HepG2 (cell line): ENCODE data around the gene PGA4. TPM values are rescaled to one million over a fixed set of nuclear protein-coding genes. Genes with fewer than 3 reads are reported as not detected.
A peak's percentile ranks its signal among the peaks of the same experiment; 100 is the strongest.

Experiments
- ARNTL ChIP-seq: sonication (generic); formaldehyde crosslinking; IDR thresholded peaks from 2 replicates; pipeline ENCODE4 v1.4.0; 2020; ENCODE audit warnings: mild to moderate bottlenecking, missing genetic modification reagents
- ATF4 ChIP-seq, 2 experiments: fragments of 450-650 bp in 1 of 2; sonication (generic) in 1 of 2; formaldehyde crosslinking; IDR thresholded peaks; 2 replicates each; pipeline versions ENCODE4 v1.5.0 to v1.8.0; 2020 to 2022; ENCODE audit warnings: mild to moderate bottlenecking in 1 of 2, missing genetic modification reagents in 1 of 2
- ATM ChIP-seq: fragments of 450-650 bp; IDR thresholded peaks from 2 replicates; pipeline ENCODE4 v1.7.1; 2017; ENCODE audit warnings: mild to moderate bottlenecking, borderline replicate concordance
- HBP1 ChIP-seq: IDR thresholded peaks from 2 replicates; pipeline ENCODE4 v1.6.1; 2016; ENCODE audit warnings: low read depth, control low read depth
- HMG20B ChIP-seq: conservative IDR thresholded peaks from 2 replicates; pipeline ENCODE4 v1.6.1; 2016; ENCODE audit warnings: missing genetic modification reagents, missing compliant biosample characterization
- HOXA3 ChIP-seq: sonication (generic); formaldehyde crosslinking; IDR thresholded peaks from 2 replicates; pipeline ENCODE4 v1.5.0; 2020; ENCODE audit warnings: missing genetic modification reagents
- KLF16 ChIP-seq, 2 experiments: sonication (generic) in 1 of 2; formaldehyde crosslinking in 1 of 2; IDR thresholded peaks; 2 replicates each; pipeline versions ENCODE4 v1.6.1 to v1.8.0; 2016 to 2023; ENCODE audit warnings: missing genetic modification reagents in 2 of 2, missing compliant biosample characterization in 1 of 2
- NFATC3 ChIP-seq: sonication (generic); formaldehyde crosslinking; IDR thresholded peaks from 2 replicates; pipeline ENCODE4 v1.5.1; 2020; ENCODE audit warnings: mild to moderate bottlenecking, missing genetic modification reagents
- RBFOX2 ChIP-seq: fragments of 200-400 bp; formaldehyde crosslinking; IDR thresholded peaks from 2 replicates; pipeline ENCODE4 v1.6.1; 2017; ENCODE audit warnings: low read depth, mild to moderate bottlenecking, low read length
- TEAD2 ChIP-seq: sonication (generic); formaldehyde crosslinking; IDR thresholded peaks from 2 replicates; pipeline ENCODE4 v1.9.0; 2021; ENCODE audit warnings: missing genetic modification reagents
- TEAD3 ChIP-seq: optimal IDR thresholded peaks from 2 replicates; pipeline ENCODE3; 2016; ENCODE audit warnings: borderline replicate concordance
- ZBTB3 ChIP-seq: sonication (generic); formaldehyde crosslinking; IDR thresholded peaks from 2 replicates; pipeline ENCODE4 v1.4.0; 2020; ENCODE audit warnings: low read depth, mild to moderate bottlenecking, moderate library complexity, missing genetic modification reagents, borderline replicate concordance
- ZNF20 ChIP-seq: sonication (generic); formaldehyde crosslinking; IDR thresholded peaks from 2 replicates; pipeline ENCODE4 v1.4.0; 2020; ENCODE audit warnings: mild to moderate bottlenecking, moderate library complexity, missing genetic modification reagents
- ZNF281 ChIP-seq: sonication (generic); formaldehyde crosslinking; IDR thresholded peaks from 2 replicates; pipeline ENCODE4 v1.4.0; 2020; ENCODE audit warnings: missing genetic modification reagents, borderline replicate concordance
- ZNF496 ChIP-seq: sonication (generic); formaldehyde crosslinking; IDR thresholded peaks from 2 replicates; pipeline ENCODE4 v1.8.1; 2023; ENCODE audit warnings: mild to moderate bottlenecking, moderate library complexity, missing genetic modification reagents; ENCODE audit not compliant: insufficient replicate concordance
- ZNF577 ChIP-seq: sonication (generic); formaldehyde crosslinking; IDR thresholded peaks from 2 replicates; pipeline ENCODE4 v1.4.0; 2020; ENCODE audit warnings: mild to moderate bottlenecking, low read depth, missing genetic modification reagents, borderline replicate concordance
- ZNF879 ChIP-seq: sonication (generic); formaldehyde crosslinking; IDR thresholded peaks from 2 replicates; pipeline ENCODE4 v1.8.1; 2023; ENCODE audit warnings: missing genetic modification reagents
- ZSCAN31 ChIP-seq: sonication (generic); formaldehyde crosslinking; IDR thresholded peaks from 2 replicates; pipeline ENCODE4 v1.5.0; 2020; ENCODE audit warnings: low read depth, mild to moderate bottlenecking, missing genetic modification reagents
- polyA plus RNA-seq, 8 experiments: library from polyadenylated mRNA; depleted of rRNA in 3 of 8; stranded (reverse) in 7 of 8; unstranded in 1 of 8; fragments of >200 nt; fragmentation: Illumina TruSeq in 4 of 8; extraction: Trizol in 4 of 8; gene quantifications; 2 replicates each; pipeline versions ENCODE4 v1.2.1 to v1.2.3, GENCODE V29; 2011 to 2016; ENCODE audit warnings: low read depth in 4 of 8, missing spikeins in 1 of 8, mixed read lengths in 1 of 8; ENCODE audit not compliant: insufficient read depth in 1 of 8
- total RNA-seq, 5 experiments: library from RNA; depleted of rRNA; stranded (reverse); fragments of >200 nt; fragmentation: Illumina TruSeq; extraction: Trizol; gene quantifications; 2 replicates each; pipeline ENCODE4 v1.2.3, GENCODE V29; 2016; ENCODE audit warnings: low read depth in 1 of 5
- TF ChIP-seq, protein P1 (sequence below): sonication (generic); formaldehyde crosslinking; IDR thresholded peaks from 2 replicates; pipeline ENCODE4 v1.4.0; 2020; ENCODE audit warnings: mild to moderate bottlenecking, missing genetic modification reagents
- TF ChIP-seq, protein P2 (sequence below): fragments of 450-650 bp; IDR thresholded peaks from 2 replicates; pipeline ENCODE4 v1.6.1; 2017

PGA4 gene
- total and polyA plus RNA-seq, 2 of the 13 experiments (the other 11 are each of a cell fraction or from before 2014, with no cell fraction given) = not detected

DNA sequence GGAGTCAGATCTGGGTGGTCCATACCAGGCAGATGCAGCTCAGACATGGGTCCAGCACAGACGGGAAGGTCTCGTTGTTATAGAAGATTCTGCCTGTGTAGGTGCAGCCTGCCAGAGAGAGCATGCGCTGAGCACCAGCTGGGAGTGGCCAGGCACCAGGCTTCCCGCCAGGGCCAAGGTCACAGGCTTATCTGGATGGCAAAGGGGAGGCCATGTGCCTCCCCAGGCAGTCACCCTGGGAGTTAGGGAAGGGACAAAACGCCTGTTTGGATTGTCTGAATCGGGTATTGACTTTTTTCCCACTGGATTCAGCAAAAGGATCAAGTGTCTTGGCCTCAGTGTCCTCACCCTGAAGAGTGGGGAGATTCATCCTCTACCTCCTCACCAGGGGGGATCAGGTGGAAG is 45.3 kb downstream of the PGA4 start (continued):
- no peak for TF ChIP-seq ATF4 (CRISPR knock-in tag; IDR thresholded peaks at IDR 0.05)
- TF ChIP-seq HOXA3 (CRISPR knock-in tag) = peak; percentile 82
- TF ChIP-seq, protein P1, sequence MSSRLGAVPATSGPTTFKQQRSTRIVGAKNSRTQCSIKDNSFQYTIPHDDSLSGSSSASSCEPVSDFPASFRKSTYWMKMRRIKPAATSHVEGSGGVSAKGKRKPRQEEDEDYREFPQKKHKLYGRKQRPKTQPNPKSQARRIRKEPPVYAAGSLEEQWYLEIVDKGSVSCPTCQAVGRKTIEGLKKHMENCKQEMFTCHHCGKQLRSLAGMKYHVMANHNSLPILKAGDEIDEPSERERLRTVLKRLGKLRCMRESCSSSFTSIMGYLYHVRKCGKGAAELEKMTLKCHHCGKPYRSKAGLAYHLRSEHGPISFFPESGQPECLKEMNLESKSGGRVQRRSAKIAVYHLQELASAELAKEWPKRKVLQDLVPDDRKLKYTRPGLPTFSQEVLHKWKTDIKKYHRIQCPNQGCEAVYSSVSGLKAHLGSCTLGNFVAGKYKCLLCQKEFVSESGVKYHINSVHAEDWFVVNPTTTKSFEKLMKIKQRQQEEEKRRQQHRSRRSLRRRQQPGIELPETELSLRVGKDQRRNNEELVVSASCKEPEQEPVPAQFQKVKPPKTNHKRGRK (CRISPR knock-in tag) = no peak
- no peak for TF ChIP-seq ZNF20 (CRISPR knock-in tag)
- TF ChIP-seq ZNF879 (CRISPR knock-in tag) = no peak
- TF ChIP-seq RBFOX2 = peak; percentile 23; the same call in 1 of the 2 replicates
- TF ChIP-seq ZNF577 (CRISPR knock-in tag) = no peak
- TF ChIP-seq, protein P2, sequence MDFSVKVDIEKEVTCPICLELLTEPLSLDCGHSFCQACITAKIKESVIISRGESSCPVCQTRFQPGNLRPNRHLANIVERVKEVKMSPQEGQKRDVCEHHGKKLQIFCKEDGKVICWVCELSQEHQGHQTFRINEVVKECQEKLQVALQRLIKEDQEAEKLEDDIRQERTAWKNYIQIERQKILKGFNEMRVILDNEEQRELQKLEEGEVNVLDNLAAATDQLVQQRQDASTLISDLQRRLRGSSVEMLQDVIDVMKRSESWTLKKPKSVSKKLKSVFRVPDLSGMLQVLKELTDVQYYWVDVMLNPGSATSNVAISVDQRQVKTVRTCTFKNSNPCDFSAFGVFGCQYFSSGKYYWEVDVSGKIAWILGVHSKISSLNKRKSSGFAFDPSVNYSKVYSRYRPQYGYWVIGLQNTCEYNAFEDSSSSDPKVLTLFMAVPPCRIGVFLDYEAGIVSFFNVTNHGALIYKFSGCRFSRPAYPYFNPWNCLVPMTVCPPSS = no peak
- TF ChIP-seq ZBTB3 = no peak
- no peak for TF ChIP-seq HMG20B (CRISPR knock-in tag)
- no peak for TF ChIP-seq TEAD3 (CRISPR knock-in tag)
- TF ChIP-seq HBP1 (CRISPR knock-in tag) = no peak
- no peak for TF ChIP-seq TEAD2 (CRISPR knock-in tag)
- TF ChIP-seq NFATC3 (CRISPR knock-in tag) = no peak
- TF ChIP-seq ARNTL = peak; percentile 63; the same call in 1 of the 2 replicates
- TF ChIP-seq ATM = no peak
- peak; percentile 45; the same call in 1 of the 2 replicates for TF ChIP-seq ZSCAN31 (CRISPR knock-in tag)
- TF ChIP-seq KLF16 (CRISPR knock-in tag; IDR thresholded peaks at IDR 0.05) = no peak
- TF ChIP-seq ZNF496 (CRISPR knock-in tag) = no peak
- TF ChIP-seq ZNF281 (CRISPR knock-in tag) = no peak
